NCI-H82 treated with DMSO at 0.1 percent for 48 hours (cell line): Measurements from ENCODE around the gene ZFHX2.
"Not testable (repeated sequence)": the region's sequence is repeated elsewhere in the genome, so short reads cannot be mapped to it uniquely, and the experiment has no call there.

ENCODE experiments used
- DNase-seq: peaks from one replicate; lab custom pipeline; 2025; ENCODE audit not compliant: unreplicated experiment; lab: John Stamatoyannopoulos, UW

Gene ZFHX2

DNA sequence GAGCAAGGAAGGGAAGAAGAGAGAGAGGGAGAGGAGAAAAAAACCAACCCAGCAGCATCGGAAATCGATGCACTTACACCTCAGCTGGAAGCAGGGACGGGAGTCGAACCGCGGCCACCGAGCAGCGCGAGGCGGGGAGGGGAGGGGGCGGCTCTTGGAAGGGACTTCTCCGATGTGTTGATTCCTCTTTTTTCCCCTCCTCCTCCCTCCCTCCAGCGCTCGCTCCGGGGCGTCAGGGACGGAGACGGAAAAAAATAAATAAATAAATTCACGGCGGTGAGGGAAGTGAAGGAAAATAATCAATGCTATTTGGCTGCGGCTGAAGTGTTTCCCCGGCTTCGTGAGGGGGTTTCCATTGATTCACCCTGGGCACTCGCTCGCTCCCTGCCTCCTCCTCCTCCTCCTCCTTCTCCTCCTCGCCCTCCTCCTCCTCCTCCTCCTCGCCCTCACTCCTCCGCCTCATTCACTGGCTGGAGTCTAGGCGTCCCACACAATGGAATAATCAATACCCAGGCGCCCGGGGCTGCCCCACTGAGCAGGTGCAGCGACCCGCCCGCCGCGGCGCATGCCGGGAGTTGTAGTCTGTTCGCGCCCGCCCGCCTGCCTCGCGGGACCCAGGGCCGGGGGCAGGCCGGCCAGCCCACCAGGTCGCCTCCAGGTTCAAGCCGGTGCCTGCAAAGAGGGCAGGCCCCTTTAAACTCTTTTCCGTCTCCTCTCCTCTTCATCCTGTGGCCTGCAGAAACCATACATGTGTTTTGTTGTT lies at the start of gene ZFHX2:
Gene ZFHX2 (minus strand): TSS at position 500 of the 763 bp plus-strand sequence. CDS start 16,440 bp downstream, outside the sequence.
- DNase-seq: peak; percentile 59

GRCh38 chr14:23600806-23601205 lies 49.2 kb upstream of the ZFHX2 start:
- no peak for DNase-seq

DNA sequence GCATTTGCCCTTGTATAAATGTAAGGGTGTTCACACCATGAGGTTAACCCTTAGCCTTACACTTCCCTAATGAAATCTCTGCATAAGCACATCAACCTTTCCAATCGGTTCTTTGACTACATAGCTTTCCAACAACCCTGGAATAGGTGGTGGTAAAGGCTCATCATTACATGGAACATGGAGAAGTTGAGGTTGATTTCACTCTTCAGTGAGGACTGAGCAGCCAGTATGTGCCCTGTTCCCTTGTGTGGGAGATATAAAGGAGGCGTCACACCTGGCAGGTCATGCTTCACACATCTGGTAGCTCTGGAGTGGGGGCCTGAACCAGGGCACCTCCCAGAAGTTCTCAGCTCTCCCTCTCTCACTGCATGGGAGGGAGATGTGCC lies 48.8 kb upstream of the ZFHX2 start:
- DNase-seq: no peak

- DNase-seq: not testable (repeated sequence)
Measured at GRCh38 chr14:23594191-23594590, 42.6 kb upstream of the ZFHX2 start.

GRCh38 chr14:23590198-23590597 lies 38.6 kb upstream of the ZFHX2 start:
- DNase-seq: no peak

DNA sequence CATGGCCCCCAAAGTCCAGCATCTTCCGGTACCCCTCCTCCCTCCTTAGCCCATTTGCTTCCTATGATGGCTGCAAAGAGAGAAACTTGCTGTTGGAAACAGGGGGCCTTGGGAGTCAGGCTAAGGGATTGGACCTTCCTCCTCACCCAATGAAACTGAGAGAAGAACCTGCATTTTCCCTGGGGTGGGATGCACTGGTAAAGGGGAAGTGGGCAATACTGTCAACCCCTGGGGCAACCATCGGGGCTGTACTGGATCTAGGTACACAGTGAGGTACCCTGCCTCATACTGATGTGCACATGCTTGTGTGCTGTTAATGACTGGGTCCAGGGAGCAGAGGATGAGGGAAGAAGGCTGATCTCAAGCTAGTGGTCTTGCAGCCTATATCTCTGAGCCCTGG lies 38.0 kb upstream of the ZFHX2 start:
- no peak for DNase-seq

GRCh38 chr14:23588884-23589598 lies 37.5 kb upstream of the ZFHX2 start:
- DNase-seq: peak; percentile 61

DNA sequence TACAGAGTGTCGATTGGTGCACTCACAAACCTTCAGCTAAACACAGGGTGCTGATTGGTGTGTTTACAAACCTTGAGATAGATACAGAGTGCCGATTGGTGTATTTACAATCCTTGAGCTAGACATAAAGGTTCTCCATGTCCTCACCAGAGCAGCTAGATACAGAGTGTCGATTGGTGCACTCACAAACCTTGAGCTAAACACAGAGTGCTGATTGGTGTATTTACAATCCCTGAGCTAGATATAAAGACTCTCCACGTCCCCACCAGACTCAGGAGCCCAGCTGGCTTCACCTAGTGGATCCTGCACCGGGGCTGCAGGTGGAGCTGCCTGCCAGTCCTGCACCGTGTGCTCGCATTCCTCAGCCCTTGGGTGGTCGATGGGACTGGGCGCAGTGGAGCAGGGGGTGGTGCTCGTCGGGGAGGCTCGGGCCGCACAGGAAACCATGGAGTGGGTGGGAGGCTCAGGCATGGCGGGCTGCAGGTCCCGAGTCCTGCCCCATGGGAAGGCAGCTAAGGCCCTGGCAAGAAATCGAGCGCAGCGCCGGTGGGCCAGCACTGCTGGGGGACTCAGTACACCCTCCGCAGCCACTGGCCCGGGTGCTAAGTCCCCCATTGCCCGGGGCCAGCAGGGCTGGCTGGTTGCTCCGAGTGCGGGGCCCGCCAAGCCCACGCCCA lies 33.1 kb upstream of the ZFHX2 start:
- DNase-seq: not testable (repeated sequence)

GRCh38 chr14:23583761-23584526 lies 32.4 kb upstream of the ZFHX2 start:
- not testable (repeated sequence) for DNase-seq

DNA sequence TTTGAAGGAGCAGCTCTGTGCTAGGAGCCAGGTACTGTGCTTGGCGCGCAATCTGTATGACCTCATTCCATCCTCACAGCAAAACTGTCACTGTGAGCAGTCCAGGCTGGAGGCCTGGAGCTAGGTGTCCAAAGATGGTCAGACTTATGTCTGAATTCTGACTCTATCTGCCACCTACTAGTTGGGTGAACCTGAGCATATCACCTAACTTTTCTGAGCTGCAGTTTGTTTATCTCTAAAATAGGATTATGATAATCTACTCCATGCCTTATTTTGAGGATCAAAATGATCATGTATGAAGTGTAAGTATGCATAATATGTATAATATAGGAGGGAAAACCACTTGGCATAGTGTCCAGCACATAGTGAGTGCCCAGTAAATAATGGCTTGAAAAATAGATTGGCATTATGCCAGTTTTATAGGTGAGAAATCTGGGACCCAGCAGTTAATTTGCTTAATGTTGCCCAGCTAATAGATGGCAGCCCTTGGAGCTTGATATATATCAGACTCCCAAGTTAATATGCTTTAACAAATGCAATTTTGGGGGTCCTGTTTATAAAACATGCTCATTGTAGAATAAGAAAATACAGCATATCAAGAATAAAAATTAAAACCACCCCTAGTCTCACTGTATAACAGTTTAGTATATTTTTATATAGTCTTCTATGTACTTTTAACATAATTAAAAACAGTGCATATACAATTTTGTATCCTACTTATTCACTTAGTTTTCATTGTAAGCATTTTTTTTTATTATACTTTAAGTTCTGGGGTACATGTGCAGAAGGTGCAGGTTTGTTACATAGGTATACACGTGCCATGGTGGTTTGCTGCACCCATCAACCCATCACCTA lies 31.6 kb upstream of the ZFHX2 start:
- DNase-seq: no peak

DNA sequence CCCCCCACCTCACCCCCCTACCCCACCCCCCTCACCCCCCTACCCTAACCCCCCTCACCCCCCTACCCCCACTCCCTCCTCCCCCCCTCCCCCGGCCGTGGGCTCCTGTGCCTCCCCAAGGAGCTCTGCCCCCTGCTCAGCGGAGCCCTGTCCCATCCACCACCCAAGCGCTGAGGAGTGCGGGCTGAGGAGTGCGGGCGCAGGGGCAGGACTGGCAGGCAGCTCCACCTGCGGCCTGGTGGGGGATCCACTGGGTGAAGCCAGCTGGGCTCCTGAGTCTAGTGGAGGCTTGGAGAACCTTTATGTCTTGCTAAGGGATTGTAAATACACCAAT lies 29.4 kb upstream of the ZFHX2 start:
- no peak for DNase-seq

DNA sequence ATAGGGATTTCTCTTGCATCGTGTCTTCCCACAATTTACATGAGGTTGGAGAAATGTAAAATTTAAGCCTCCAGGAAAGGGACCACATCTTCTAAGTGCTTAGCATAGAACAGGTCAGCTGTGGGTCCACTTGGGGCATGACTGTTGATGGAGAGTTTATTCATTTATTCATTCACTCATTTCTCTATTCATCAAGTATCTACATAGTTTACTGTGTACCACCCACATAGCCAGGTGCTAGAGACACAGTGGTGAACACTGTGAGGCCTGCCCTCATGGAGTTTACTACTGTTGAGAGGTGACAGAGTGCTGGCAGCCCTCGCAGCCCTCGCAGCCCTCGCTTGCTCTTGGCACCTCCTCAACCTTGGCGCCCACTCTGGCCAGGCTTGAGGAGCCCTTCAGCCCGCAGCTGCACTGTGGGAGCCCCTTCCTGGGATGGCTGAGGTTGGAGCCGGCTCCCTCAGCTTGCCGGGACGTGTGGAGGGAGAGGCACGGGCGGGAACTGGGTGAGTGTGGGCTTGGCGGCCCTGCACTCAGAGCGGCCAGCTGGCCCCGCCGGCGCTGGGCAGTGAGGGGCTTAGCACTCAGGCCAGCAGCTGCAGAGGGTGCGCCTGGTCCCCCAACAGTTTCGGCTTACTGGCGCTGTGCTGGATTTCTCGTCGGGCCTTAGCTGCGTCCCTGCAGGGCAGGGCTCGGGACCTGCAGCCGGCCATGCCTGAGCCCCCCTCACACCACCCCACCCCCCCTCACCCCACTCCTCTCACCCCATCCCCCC lies 28.8 kb upstream of the ZFHX2 start:
- DNase-seq: no peak

DNA sequence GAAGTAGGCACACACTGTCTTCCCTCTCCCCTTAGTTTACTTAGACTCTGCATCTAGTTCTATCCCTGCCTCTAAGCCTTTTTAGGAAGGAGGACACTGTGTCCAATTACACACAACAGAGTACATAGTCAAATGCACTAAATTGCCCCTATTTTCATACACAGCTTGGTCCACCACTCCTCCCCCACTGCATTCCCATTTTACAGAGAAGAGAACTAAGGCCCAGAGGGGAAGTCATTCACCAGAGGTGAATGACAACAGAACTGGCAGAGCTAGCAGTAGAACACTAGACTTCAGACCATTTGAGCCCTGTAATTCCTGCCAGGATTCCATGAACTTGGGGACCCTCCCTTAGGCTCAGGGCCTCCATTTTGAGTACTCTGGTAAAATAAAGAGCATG lies 28.2 kb upstream of the ZFHX2 start:
- DNase-seq: no peak

DNA sequence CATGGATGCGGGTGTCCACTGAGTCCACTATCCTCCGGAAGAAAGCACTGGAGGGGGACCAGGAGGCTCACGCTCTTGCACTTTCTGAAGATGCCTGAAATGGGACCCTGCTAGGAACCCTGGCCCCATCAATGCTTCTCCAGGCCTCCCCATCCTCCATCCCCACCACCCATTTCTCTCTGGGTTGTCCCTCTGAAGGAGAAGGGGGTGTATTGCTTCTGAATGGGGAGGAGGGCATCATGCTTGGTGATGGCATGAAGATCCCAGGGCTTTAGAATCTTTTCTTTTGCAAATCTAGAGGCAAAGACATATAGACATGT lies 27.7 kb upstream of the ZFHX2 start:
- DNase-seq: no peak

- DNase-seq: no peak
Measured at GRCh38 chr14:23578560-23579310, 27.2 kb upstream of the ZFHX2 start, which contains the start of gene JPH4. Gene JPH4, minus strand, starts transcription at chr14:23578790. Its CDS starts 1,337 bp downstream, at chr14:23577453.

- DNase-seq: no peak
Measured at GRCh38 chr14:23577710-23578392, 26.3 kb upstream of the ZFHX2 start.

DNA sequence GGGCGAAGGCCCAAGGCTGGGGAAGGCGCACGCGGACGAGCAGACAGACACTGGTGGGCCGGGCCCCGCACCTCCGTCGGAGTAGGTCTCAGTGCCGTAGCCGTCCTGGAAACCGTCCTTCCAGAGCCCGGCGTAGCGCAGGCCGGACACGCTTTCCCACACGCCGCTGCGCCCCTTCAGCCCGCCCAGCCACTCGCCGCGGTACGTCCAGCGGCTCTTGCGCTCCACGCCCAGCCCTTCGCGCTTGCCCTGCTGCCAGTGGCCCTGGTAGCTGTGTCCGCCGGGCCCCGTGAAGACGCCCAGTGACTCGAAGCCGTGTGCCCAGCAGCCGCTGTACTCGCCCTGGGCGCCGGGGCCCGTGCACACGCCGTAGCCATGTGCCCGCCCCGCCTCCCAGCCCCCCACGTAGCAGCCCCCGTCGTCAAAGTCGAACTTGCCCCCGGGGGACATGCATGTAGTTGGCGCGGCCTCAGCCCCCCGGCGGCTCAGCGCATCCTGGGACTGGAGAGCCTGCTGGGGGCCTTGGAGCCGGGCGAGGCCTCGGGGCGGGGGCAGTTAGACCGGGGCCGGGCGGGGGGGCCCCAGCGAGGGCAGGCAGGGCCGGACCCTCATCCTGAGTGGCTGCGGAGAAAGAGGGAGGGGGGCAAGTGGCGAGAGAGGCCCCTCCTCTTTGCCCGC lies 25.6 kb upstream of the ZFHX2 start:
- no peak for DNase-seq
